Measurements from ENCODE around the gene ATN1. TPM values are rescaled to one million over a fixed set of nuclear protein-coding genes. Genes with fewer than 3 reads are reported as not detected.

Gene ATN1
- polyA plus RNA-seq, 4 donors = 85.5 to 189 (median 127) TPM

GRCh38 chr12:6923003-6923732 lies 4.6 kb upstream of the ATN1 start:
- DNase-seq (ENCODE audit: low read depth in 4 of 4, low spot score in 2 of 4) = no peak

- no peak for DNase-seq (ENCODE audit: low read depth in 4 of 4, low spot score in 2 of 4)
These were observed 3.9 kb upstream of the ATN1 start for GRCh38 chr12:6923851-6924250.

- DNase-seq (ENCODE audit: low read depth in 4 of 4, low spot score in 2 of 4) = no peak
These were observed 2.6 kb upstream of the ATN1 start for GRCh38 chr12:6925239-6925539.

- peak in 1 of 4 donors; percentile 71 for DNase-seq (ENCODE audit: low read depth in 4 of 4, low spot score in 2 of 4)
These were observed 2.0 kb upstream of the ATN1 start for GRCh38 chr12:6925540-6926279.

GRCh38 chr12:6928022-6928702 lies 403 bp downstream of the ATN1 start:
- no peak for DNase-seq (ENCODE audit: low read depth in 4 of 4, low spot score in 2 of 4)

- DNase-seq (ENCODE audit: low read depth in 4 of 4, low spot score in 2 of 4) = no peak
These were observed 1.1 kb downstream of the ATN1 start for GRCh38 chr12:6928703-6929407.

GRCh38 chr12:6929466-6930452 lies 2.0 kb downstream of the ATN1 start:
- DNase-seq (ENCODE audit: low read depth in 4 of 4, low spot score in 2 of 4) = no peak

- no peak for DNase-seq (ENCODE audit: low read depth in 4 of 4, low spot score in 2 of 4)
These were observed 5.0 kb downstream of the ATN1 start for GRCh38 chr12:6932766-6933165.

GRCh38 chr12:6934110-6934509 lies 6.4 kb downstream of the ATN1 start:
- DNase-seq (ENCODE audit: low read depth in 4 of 4, low spot score in 2 of 4) = no peak

GRCh38 chr12:6935371-6936193 lies 7.8 kb downstream of the ATN1 start:
- no peak for DNase-seq (ENCODE audit: low read depth in 4 of 4, low spot score in 2 of 4)

- DNase-seq (ENCODE audit: low read depth in 4 of 4, low spot score in 2 of 4) = no peak
These were observed 8.5 kb downstream of the ATN1 start for GRCh38 chr12:6936194-6936635.

GRCh38 chr12:6936636-6937480 lies 9.1 kb downstream of the ATN1 start:
- DNase-seq (ENCODE audit: low read depth in 4 of 4, low spot score in 2 of 4) = no peak

GRCh38 chr12:6937481-6938352 lies 10.0 kb downstream of the ATN1 start:
- peak in 3 of 4 donors; percentile 81 to 90 (median 87) for DNase-seq (ENCODE audit: low read depth in 4 of 4, low spot score in 2 of 4)

GRCh38 chr12:6938353-6939190 lies 10.8 kb downstream of the ATN1 start:
- no peak for DNase-seq (ENCODE audit: low read depth in 4 of 4, low spot score in 2 of 4)

- DNase-seq (ENCODE audit: low read depth in 4 of 4, low spot score in 2 of 4) = no peak
These were observed 11.4 kb downstream of the ATN1 start for GRCh38 chr12:6939191-6939540.

- no peak for DNase-seq (ENCODE audit: low read depth in 4 of 4, low spot score in 2 of 4)
These were observed 13.5 kb downstream of the ATN1 start for GRCh38 chr12:6941267-6941666.
